ENCODE results near the gene MAFF.
"Not testable (repeated sequence)": the region's sequence is repeated elsewhere in the genome, so short reads cannot be mapped to it uniquely, and the experiment has no call there.

The MAFF gene

DNA sequence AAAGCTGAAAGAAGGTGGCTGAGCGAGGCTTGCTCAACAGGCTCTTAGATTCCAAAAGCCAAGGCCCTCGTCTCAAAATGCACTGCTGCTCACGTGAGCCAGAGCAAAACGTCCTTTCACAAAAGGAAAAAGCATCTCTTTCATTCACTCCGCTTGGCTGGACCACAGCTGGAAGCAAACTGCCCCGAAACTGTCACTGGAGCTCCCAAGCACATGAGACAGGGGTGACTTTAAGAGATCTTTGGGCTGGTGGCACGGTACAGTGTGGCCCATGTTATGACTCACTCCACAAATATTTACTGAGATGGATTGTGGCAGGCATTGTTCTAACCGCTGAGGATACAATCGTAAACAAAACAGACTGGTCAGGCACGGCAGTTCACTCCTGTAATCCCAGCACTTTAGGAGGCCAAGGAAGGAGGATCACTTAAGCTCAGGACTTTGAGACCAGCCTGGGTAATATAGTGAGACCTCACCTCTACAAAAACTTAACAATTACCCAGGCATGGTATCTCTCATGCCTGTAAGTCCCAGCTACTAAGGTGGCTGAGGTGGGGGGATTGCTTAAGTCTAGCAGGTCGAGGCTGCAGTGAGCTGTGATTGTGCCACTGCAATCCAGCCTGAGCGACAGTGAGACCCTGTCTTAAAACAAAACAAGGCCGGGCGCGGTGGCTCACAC lies 23.7 kb upstream of the MAFF start:
- DNase-seq = no peak

DNA sequence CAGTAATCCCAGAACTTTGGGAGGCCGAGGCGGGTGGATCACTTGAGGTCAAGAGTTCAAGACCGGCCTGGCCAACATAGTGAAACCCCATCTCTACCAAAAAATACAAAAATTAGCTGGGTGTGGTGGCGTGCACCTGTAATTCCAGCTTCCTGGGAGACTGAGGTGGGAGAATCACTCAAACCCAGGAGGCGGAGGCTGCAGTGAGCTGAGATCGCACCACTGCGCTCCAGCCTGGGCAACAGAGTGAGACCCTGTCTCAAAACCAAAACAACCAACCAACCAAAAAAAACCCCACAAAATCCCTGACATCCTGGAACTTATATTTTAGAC lies 23.2 kb upstream of the MAFF start:
- DNase-seq = not testable (repeated sequence)

- DNase-seq = no peak
Measured at GRCh38 chr22:38180841-38181452, 20.8 kb upstream of the MAFF start.

DNA sequence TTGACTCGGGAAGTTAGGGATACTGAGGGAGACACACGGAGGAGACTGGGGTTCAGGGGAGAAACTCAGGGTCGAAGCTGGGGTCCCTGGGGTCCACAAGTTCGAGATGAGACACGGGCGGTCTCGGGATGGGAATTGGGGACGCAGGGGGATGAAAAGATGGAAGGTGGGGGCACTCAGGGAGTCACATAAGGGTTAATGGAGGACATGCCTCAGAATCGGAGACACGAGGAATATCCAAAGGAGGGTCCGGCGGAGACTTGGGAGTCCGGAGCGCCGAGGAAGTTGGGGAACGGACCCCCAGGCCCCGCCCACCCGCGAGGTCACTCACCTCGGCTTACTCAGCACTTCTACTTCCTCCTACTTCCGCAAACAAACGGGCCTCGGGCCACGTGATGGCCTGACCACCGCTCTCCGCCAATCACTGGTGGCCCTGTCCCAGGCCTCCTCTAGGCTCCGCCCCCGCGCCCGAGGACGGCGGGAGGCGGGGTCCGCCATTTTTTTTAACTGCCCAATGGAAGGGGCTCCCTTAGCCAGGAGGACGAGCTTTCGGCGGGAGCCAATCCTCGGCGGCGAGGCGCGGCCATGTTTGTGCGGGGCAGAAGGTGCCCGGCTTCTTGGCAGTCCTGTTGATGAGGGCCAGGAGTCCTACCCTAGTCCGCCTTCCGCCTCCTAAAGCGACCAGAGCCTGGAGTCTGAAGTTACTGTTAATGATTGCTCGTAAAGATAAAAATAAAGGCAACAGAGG lies 20.2 kb upstream of the MAFF start, which contains the start of gene PLA2G6:
PLA2G6 (minus strand) TSS at position 378 of the 748 bp plus-strand sequence. CDS start 12,404 bp downstream, outside the sequence.
- peak; percentile 93 for DNase-seq

GRCh38 chr22:38184788-38185187 lies 17.0 kb upstream of the MAFF start:
- no peak for DNase-seq

- DNase-seq = no peak
Measured at GRCh38 chr22:38186429-38186828, 15.4 kb upstream of the MAFF start.

DNA sequence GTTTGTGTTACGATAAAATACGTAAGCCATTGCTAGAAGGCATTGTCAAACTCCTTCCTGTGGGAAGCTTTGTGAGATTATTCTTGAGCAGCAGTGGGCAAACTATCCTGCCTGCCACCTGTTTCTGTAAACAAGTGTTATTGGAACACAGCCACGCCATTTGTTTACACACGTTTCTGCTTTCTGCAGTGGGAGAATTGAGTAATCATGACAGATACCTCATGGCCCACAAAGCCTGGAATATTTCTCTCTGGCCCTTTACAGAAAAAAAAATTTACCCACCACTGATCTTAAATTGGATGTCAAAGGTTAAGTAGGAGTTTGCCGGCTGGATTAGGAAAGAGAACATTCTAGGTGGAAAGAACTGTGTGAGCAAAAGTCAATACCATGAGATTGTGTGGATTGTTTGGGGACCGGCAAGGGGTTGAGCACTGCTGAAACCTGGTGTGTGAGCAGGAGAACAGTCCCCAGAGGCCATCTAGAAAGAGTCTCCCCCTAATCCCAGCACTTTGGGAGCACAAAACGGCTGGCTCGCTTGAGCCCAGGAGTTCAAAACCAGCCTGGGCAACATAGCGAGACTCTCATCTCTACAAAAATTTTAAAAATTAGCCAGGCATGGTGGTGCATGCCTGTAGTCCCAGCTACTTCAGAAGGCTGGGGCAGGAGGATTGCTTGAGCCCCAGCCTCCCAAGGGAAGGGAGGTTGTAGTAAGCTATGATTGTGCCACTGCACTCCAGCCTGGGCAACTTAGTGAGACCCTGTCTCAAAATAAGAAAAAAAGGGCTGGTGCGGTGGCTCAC lies 14.2 kb upstream of the MAFF start:
- no peak for DNase-seq

GRCh38 chr22:38189104-38189503 lies 12.7 kb upstream of the MAFF start:
- no peak for DNase-seq

DNA sequence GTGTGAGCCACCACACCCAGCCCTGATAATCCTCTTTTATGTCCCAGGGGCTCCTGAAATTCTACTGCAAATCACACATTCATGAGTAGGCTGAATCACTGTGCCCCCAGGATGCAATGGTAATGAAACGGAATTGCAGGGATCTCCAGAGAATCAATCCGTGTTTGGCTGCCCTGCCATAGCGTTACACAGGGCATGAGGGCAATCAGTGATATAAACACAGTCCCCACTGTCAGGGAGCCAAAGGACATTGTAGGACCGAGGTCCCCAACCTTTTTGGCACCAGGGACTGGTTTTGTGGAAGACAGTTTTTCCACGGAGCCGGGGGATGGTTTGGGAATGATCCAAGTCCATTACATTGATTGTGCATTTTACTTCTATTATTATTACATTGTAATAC lies 11.2 kb upstream of the MAFF start:
- DNase-seq = no peak

DNA sequence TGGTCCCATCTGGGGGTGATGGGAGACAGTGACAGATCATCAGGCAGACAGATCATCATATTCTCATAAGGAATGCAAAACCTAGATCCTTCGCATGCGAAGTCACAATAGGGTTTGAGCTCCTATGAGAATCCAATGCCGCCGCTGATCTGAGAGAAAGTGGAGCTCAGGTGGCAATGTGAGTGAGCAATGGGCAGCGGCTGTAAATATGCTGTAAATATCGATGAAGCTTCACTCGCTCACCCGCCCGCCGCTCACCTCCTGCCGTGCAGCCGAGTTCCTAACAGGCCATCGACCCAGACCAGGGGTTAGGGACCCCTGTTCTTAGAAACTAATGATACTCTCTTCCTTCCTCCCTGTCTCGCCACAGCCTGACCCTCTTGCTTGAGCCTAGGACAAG lies 10.7 kb upstream of the MAFF start:
- DNase-seq = no peak

DNA sequence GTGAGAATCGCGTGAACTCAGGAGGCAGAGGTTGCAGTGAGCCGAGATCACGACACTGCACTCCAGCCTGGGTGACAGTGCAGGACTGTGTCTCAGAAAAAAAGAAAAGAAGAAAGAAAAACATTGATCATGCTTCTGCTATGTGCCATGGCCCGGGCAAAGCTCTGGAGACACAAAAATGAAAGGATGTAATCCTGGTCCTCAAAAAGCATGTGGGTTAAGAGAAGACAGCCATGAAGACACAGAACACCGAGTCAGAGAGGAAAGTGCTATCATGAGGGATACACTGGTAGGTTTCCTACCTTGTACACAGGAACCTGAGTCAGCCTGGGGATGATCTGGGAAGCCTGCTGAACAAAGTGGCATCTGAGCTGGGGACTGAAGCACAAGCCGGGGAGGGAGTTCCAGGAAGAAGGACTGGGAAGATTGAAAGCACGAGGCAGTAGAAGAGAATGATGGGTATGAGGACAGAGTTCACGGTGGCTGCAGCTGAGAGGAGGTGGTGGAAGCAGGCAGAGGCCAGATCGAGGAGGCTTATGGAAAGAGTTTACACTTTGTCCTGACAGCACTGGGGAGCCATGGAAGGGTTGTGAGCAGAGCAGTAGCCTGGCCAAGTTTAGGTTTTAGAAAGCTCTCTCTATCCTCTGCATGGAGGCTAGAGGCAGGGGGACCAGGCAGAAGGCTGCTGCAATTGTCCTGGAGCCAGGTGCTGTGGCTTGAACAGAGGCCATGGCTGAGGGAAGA lies 9.9 kb upstream of the MAFF start:
- DNase-seq = no peak

DNA sequence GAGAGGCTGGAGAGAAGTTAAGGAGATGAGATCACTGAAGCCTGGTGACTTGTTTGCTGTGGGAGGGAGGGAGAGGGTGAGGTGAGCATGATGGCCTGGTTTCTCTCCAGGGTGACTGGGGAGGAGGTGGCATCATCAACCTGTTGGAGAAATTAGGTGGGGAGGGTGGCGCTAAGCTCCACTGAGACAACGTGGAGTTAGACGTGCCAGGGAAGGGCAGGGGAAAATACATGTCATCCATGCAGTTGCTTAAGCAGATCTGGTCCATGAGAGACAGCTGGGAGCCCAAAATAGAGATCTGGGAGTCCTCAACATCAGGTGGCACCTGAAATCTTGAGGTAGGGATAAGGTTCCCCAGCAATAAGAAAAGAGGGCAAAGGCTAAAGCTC lies 9.3 kb upstream of the MAFF start:
- no peak for DNase-seq

DNA sequence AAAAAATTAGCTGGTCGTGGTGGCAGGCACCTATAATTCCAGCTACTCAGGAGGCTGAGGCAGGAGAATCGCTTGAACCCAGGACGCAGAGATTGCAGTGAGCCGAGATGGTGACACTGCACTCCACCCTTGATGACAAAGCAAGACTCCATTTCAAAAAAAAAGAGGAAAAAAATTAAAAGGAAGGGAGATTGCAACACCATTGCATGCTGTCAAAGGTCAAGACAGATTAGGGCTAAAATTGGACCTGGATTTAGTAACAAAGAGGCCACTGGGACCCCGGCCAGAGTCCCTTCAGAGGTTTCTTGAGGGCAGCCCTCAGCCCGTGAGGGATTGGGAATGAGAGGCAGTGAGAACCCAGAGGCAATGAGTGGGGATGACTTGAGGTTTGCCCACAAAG lies 8.2 kb upstream of the MAFF start:
- DNase-seq = no peak

GRCh38 chr22:38196791-38197419 lies 4.9 kb upstream of the MAFF start:
- no peak for DNase-seq

DNA sequence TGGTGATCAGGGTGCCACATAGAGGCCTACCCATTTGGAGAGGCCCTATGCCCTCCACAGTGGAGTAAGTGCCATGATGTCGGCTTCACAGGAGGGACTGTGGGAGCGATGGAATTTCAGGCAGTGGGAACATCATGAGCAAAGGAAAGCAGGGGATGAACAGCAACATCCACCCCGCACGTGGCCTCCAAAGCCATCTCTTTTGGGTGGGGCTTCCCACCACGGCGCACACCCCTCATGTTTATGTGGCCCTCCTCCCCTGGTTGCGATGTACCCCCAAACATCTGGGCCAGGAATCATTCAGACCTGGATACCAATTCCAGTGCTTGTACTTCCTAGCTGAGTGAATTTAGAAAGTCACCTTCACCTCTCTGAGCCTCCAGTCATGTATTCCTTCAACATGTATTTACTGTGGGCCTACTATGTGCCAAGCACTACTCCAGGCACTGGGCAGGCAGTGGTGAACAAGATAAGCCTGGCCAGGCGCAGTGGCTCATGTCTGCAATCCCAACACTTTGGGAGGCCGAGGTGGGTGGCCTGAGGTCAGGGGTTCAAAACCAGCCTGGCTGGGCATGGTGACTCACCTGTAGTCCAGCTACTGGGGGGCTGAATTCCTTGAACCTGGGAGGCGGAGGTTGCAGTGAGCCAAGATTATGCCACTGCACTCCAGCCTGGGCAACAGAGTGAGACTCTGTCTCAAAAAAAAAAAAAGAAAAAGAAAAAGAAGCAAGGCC lies 1.8 kb upstream of the MAFF start:
- DNase-seq = no peak

- DNase-seq = no peak
Measured at GRCh38 chr22:38201371-38201710, 453 bp upstream of the MAFF start.

GRCh38 chr22:38202437-38203089 lies 769 bp downstream of the MAFF start:
- DNase-seq = no peak

- no peak for DNase-seq
Measured at GRCh38 chr22:38203090-38203810, 1.5 kb downstream of the MAFF start.

GRCh38 chr22:38203855-38204514 lies 2.2 kb downstream of the MAFF start:
- DNase-seq = no peak

DNA sequence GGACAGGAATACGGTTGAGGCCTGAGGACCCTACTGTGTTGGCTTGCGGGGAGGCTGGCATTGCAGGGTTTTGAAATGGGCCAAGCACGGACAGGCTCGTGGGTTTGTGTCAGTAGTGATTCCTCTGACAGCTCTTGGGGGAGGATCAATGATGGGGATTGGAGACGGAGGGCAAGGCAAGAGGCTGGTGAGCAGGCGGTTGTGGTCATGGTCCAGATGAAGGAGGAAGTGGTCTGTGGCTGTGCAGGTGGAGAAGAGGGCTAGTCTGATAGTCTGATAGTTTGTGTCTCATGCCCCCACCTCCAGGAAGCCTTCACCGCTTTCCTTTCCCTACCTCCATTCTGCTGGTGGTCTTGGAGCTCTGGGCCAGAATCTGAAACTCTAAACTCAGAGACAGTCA lies 3.0 kb downstream of the MAFF start:
- no peak for DNase-seq

Measured in NCI-H524 treated with DMSO at 0.1 percent for 48 hours (cell line).